Measurements from ENCODE around the gene C5.
"Not testable (repeated sequence)": the region's sequence is repeated elsewhere in the genome, so short reads cannot be mapped to it uniquely, and the experiment has no call there.

Gene C5

GRCh38 chr9:120980951-120981350 lies 69.1 kb downstream of the C5 start:
- DNase-seq (ENCODE audit: low read depth in 2 of 2) = no peak

DNA sequence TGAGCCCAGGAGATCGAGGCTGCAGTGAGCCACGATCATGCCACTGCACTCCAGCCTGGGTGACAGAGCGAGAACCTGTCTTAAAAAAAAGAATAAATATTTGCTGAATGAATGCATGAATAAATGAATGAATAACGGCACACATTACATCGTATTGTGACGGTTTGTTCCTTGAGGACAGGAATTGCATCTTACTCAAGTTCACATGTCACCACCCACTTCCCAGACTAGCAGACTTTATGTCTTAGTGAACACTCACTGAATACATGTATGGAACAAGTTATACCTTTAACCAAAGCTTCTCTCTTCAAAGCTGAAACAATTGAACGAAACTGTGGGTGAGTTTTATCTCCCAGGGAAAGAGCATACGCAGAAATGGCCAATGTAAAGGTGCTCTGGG lies 70.3 kb downstream of the C5 start:
- DNase-seq (ENCODE audit: low read depth in 2 of 2) = no peak

DNA sequence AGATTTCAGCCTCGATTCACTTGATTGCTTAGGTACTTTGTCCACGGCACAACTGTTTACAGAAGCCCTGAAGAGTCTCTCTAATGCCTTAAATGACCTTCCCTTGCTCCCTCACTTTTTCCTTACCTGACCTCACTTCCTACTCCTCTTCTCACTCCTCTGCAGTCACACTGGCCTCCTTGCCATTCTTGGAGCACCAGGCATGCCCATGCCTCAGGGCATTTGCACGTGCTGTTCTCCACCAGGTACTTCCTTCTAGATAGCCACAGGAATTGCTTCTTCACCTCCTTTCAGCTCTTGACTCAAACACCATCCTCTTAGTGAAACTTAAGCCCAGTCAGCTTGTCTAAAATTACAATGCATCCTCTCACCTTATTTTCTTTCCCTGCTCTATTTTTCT lies 71.1 kb downstream of the C5 start:
- no peak for DNase-seq (ENCODE audit: low read depth in 2 of 2)

DNA sequence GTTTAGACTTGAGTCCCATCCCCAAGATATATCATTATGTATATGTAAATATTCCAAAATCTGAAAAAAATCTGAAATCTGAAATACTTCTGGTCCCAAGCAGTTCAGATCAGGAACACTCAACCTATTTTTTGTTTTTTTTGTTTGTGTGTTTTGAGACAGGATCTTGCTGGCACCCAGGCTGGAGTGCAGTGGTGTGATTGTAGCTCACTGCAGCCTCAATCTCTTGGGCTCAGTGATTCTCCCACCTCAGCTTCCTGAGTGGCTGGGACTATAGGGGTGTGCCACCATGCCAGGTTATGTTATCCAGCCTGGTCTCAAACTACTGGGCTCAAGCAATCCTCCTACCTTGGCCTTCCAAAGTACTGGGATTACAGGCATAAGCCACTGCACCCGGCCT lies 72.8 kb downstream of the C5 start:
- DNase-seq (ENCODE audit: low read depth in 2 of 2) = no peak

- DNase-seq (ENCODE audit: low read depth in 2 of 2) = no peak
Measured at GRCh38 chr9:120974921-120975320, 75.2 kb downstream of the C5 start.

GRCh38 chr9:120974181-120974580 lies 75.9 kb downstream of the C5 start:
- no peak for DNase-seq (ENCODE audit: low read depth in 2 of 2)

GRCh38 chr9:120971938-120972337 lies 78.1 kb downstream of the C5 start:
- DNase-seq (ENCODE audit: low read depth in 2 of 2) = no peak

DNA sequence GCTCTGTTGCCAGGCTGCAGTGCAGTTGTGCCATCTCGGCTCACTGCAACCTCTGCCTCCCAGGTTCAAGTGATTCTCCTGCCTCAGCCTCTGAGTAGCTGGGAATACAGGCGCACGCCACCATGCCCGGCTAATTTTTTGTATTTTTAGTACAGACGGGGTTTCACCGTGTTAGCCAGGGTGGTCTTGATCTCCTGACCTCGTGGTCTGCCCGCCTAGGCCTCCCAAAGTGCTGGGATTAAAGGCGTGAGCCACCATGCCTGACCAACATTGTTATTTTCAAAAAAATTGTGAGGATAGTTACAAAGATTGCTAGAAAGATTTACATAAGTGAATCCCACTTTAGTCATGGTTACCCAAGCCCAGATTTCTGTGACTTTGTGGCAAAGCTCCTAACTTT lies 78.6 kb downstream of the C5 start:
- DNase-seq (ENCODE audit: low read depth in 2 of 2) = not testable (repeated sequence)

DNA sequence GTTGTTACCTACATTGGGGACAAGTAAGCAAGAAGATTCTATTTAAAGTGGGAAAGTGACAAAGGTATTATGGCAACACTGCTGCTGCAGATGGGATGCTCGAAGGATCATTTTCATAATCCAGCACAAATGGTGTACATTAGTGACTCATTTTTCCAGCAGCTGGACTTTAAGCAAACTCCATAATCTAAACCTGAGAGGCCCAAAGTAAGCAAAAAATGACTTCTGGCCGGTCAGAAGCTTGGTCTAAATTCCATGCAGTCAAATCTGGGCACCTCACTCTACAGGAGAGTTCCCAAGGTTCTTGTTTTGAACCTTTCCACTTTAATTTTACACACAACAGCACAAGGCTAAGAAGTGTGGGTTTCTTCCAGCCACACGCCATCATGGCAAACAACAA lies 79.8 kb downstream of the C5 start:
- DNase-seq (ENCODE audit: low read depth in 2 of 2) = peak; percentile 3 to 4

GRCh38 chr9:120966013-120966369 lies 84.1 kb downstream of the C5 start:
- no peak for DNase-seq (ENCODE audit: low read depth in 2 of 2)

- DNase-seq (ENCODE audit: low read depth in 2 of 2) = no peak
Measured at GRCh38 chr9:120965344-120966012, 84.6 kb downstream of the C5 start.

GRCh38 chr9:120961936-120962335 lies 88.1 kb downstream of the C5 start:
- DNase-seq (ENCODE audit: low read depth in 2 of 2) = no peak

DNA sequence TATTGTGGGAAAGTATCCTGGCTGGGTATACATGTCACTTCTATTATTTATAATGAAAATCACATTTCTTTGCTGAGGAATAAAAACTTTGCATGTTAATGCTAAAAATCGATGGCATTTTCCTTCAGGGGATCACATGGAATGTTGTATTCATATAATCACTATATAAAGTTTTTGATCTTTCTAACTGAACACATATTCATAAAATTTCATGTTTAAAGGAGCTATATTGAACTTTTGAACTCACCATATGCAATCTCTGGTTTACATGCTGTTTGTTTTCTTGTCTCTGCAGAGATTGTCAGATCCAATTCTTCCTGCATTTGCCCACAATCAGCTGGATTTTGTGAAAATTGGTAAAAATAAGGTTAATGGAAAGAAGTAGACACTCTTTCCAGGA lies 90.1 kb downstream of the C5 start:
- no peak for DNase-seq (ENCODE audit: low read depth in 2 of 2)

- DNase-seq (ENCODE audit: low read depth in 2 of 2) = no peak
Measured at GRCh38 chr9:120956862-120957261, 93.2 kb downstream of the C5 start.

DNA sequence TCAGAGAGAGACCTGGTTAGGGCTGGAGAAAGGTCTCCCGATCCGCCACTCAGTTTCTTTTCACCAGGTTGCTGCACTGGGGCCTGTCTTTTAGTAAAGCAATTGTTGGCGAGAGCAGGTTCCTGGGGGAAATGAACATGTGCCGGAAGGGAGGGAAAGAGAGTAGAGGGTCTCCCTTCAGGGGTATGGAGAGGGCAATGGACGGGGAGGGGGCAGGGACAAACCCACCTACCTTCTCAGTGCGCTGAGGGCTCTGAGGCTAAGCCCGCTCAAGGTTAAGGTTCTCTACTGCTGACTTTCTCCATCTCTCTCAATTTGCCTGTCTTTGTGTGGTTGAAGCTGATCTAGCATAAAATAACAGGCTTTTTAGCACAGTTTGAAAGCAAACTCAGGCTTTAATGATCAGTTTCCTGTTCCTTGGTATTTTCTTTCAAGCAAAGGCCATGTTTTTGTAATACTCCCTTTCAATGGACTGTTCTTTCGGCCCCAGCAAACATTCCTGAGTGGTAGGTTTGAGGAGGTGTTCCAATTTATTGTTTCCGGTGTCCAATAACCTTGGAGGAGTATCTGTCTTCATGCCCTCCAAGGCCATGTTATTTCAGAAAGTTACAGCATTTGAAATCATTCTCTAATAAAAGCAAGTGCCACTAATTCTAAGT lies 98.0 kb downstream of the C5 start:
- DNase-seq (ENCODE audit: low read depth in 2 of 2) = no peak

DNA sequence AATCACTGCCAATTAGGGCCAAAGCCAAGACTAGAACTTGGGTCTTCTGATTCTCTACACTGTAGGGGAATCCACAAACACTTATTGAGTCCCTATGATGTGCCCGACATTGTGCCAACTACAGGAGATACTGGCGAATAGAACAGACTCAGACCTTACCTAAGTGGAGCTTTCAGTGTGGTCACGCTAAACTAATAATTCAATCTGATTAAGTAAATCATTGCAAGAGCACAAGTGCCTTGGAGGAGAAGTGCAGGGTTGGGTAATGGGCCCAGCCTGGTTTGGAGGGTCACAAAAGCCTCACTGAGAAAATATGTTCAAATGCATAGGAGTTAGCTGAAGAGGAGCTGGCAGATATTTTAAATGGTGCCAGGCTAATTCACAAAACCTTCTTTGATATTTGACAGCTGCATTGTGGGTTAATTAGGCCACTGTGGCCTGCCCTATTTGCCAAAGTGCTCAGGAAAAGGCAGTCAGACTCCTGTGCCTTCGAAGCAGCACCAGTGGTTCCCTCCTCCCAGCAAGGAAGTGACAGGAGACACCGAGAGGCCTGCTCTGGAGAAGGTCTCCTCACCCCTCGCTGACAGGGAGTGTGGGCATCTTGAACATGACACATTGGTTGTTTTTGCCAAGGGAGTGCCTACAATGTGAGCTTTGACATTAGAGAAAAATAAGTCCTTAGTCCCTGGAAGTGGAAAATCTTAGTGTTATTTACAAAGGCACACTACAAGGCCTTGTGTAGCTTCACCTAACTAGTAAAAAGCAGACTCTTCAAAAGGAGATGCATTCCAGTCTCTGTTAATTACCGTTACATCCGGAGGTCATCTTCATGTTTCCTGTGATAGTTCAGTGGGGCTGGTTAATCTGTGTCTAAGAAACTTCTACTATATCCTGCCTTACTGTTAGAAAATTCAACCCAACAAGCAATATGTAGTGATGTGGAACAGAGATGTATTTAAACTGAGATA lies 99.4 kb downstream of the C5 start:
- no peak for DNase-seq (ENCODE audit: low read depth in 2 of 2)

DNA sequence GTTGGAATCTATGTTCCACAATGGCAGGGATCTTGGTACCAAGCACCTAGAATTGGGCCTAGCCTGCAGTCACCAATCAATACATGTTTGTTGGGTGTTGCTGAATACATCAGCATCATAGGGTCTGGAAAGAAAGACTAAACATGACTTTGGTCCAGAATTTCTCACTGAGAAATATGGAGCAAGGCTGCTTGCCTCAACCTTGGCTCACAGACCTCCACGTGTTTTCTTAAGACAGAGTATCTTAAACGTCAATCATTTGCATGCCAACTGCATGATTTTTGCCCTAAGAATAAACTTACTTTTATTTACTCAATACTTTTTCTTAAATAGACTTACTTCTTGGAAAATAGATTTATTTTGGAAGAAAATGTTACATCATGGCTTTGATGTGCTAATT lies 100.8 kb downstream of the C5 start:
- no peak for DNase-seq (ENCODE audit: low read depth in 2 of 2)

DNA sequence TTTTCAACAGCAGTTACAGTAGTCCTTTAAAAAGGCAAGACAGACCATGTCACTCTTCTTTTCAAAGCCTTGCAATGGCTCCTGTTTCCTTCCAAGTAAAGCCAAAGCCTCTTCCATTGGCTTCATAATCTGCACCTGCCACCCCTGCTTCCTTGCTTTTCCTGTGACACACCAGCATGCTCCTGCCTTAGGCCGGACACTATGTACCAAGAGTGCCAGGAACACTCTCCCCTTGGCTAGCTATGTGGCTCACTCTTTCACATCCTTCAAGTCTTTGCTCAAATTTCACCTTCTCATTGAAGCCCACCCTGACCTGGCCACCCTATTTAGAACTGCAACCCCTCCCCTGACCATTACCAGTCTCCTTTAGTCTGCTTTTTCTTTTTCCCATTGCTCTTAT lies 101.3 kb downstream of the C5 start:
- no peak for DNase-seq (ENCODE audit: low read depth in 2 of 2)

- DNase-seq (ENCODE audit: low read depth in 2 of 2) = no peak
Measured at GRCh38 chr9:120947222-120947621, 102.9 kb downstream of the C5 start.

GRCh38 chr9:120946259-120946658 lies 103.8 kb downstream of the C5 start:
- no peak for DNase-seq (ENCODE audit: low read depth in 2 of 2)

- no peak for DNase-seq (ENCODE audit: low read depth in 2 of 2)
Measured at GRCh38 chr9:120944948-120945347, 105.1 kb downstream of the C5 start.

GRCh38 chr9:120944434-120944843 lies 105.6 kb downstream of the C5 start:
- no peak for DNase-seq (ENCODE audit: low read depth in 2 of 2)

All from fibroblast of skin of left quadriceps (primary cell).